GM15510 (cell line): ENCODE measurements around the gene EIF4G3.

ENCODE experiments used
- POLR2A ChIP-seq: IDR thresholded peaks from 3 replicates; pipeline ENCODE4 v1.6.1; 2011; ENCODE audit warnings: borderline replicate concordance; ENCODE audit not compliant: insufficient read length; ENCODE audit errors: extremely low read depth

Gene EIF4G3

DNA sequence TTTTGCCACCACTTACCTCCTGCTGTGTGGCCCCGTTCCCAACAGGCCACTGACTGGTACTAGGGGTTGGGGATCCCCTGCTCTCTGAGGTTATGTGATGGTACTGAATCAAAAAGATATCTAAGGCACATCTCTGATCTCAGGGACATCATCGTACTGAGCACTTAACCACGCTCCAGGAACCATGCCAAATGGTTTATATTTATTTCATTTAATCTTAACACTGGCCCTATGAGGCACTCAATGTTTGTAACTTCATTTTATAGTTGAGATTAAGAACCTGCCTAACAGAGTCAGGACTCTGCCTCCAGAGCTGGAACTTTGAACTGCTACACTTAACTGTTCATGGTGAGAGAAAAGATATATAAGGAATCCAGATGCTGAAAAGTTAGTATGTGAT is 291.6 kb downstream of the EIF4G3 start:
- TF ChIP-seq POLR2A: no peak

DNA sequence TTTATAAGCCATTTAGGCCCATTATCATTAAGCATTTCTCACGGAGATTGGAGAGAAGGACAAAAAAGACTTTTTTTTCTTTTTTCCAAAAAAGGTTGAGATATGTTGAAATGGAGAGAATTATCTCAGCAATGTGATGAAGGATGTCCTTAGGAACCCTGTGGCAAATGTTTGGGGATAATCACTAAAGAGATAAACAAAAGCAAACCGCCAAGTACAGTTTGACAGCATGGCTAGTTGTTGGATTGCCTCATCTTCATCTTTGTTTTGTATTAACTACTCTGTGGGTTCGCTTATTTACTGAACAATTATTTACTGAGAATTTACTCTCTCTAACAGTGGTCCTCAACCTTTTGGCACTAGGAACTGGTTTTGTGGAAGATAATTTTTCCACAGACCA is 292.2 kb downstream of the EIF4G3 start:
- no peak for TF ChIP-seq POLR2A

DNA sequence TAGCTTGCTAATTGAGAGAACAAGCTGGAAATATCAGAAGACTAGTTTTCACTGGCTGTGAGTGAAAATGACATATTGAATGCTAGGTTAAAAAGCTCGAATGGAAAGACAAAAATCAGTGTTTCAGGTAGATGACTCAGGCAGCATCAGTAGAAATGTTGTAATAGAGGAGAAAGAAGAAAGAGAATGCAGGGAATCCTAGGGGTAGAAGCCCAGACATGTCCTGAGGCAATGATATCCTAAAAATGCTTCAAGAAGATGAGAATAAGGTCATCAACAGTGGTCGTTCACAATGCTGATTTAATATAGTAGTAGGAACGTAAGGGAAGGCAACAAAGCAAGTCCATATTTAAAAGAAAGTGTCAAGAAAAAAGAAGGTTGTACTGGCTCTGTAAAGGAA is 292.9 kb downstream of the EIF4G3 start:
- TF ChIP-seq POLR2A: no peak

DNA sequence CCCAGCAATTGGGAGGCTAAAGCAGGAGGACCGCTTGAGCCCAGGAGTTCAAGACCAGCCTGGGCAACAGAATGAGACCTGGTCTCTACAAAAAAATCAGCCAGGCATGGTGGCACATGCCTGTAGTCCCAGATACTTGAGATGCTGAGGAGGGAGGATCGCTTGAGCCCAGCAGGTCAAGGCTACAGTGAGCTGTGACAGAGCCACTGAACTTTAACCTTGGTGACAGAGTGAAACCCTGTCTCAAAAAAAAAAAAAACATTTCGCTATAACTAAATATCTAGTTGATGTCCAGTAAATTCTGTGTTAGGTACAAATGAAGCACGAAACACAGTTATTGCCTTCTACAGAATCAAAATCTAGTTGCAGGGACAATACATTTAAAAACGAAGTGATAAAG is 293.9 kb downstream of the EIF4G3 start:
- TF ChIP-seq POLR2A: no peak

DNA sequence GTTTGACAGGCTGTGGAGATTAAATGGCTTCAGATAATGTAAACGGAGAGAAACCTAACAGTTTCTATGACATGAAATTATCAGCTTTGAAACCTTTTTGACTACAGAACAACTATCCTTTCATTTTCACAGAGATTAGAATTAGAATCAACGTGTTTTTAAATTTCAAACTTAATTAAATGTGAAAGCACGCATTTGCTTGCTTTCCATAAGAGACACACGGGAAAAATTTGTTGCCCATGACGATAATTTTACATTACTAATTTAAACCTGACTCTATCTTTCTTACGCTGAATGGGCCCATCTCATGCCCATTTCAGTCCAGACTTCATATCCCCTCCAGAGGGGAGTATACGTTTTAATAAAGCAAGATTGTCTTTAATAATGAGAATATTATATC is 297.9 kb downstream of the EIF4G3 start:
- TF ChIP-seq POLR2A: no peak

DNA sequence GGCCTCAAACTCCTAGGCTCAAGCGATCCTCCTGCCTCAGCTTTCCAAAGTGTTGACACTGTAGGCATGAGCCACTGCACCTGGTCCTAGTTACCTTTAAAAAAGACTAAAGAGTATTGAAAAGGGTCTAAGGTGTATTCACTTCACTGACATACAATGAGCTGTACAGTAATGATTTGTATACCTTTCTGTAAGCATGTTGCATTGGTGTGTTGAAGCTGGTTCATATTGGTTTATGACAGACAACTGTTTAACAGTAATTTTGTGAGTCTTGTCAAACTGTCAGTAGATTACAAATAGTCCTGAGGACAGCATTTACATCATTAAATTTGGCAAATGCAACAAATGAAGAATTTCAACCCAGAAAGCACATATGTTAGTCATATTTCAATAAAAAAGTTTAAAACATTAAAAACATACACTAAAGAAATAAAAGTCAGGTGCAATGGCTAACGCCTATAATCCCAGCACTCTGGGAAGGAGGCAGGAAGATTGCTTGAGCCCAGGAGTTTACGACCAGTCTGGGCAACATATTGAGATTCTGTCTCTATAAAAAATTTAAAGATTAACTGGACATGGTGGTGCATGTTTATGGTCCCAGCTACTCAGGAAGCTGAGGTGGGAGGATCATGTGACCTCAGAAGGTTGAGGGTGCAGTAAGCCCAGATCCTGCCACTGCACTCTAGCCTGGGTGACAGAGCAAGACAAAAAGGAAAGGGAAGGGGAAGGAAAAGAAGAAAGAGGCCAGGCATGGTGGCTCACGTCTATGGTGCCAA is 301.3 kb downstream of the EIF4G3 start:
- TF ChIP-seq POLR2A: no peak

DNA sequence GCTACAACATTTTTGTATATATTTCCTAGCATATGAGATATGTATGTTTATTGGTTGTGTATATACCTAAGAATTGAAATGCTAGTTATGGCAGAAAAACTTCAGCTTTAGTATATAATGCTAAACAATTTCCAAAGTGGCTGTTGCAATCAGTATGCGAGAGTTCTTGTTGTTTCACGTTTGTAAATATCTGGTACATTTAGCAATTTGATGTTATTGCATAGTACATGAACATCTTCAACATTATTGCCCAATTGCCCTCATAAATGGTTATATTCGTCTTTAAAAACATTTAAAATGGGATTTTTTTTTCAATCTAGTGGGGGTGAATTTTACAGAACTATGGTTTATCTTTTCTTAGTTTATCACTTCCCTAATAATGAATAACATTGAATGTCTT is 303.4 kb downstream of the EIF4G3 start:
- TF ChIP-seq POLR2A: no peak

DNA sequence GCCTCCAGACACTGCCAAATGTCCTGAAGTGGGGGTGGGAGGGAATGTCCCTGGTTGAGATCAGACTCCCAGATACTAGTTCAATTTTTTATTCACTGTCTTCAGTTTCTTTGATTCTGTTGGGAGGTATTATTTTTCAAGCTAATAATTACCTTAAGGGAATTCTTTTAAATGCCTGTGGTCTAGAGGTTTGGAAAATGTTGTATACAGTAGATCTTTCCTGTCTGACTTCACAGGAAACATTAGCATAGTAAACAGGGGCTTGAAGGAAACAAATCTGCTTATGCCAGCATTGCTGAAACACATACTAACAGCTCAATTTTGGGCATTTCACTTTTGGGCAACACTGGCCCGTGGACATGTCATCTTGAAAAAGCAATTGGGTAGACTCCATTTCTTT is 305.3 kb downstream of the EIF4G3 start:
- TF ChIP-seq POLR2A: no peak

DNA sequence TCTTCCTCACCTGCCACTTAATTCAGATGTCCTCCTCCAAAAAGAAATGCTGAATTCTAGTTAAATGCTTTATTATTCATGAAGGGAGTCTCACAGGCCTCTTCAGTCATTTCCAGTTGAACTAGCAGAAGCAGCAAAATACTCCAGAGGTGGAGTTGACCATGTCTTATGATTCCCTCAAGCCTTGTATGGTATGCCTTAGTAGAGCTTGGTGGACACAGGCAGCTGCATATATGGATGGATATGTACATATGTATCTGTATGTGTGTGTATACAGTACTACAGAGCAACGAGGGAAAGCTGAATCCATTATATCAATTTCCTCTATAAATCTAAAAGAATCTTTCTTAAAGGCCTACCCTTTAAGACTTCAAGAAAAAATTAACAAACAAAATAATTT is 306.0 kb downstream of the EIF4G3 start:
- TF ChIP-seq POLR2A: no peak

DNA sequence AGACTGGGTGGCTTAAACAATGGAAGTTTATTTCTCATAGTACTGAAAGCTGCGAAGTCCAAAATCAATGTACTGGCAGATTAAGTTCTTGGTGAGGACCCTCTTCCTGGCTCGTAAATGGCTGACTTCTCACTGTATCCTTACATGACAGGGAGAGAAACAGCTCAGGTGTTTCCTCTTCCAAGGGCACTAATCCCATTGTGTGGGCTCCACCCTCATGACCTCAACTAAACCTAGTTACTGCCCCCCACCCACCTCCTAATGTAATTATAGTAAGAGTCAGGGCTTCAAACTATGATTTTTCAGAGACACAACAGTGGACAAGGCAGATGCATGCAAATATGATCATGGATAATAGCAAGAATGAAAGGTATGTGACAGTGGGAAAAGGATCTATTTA is 308.4 kb downstream of the EIF4G3 start:
- no peak for TF ChIP-seq POLR2A

DNA sequence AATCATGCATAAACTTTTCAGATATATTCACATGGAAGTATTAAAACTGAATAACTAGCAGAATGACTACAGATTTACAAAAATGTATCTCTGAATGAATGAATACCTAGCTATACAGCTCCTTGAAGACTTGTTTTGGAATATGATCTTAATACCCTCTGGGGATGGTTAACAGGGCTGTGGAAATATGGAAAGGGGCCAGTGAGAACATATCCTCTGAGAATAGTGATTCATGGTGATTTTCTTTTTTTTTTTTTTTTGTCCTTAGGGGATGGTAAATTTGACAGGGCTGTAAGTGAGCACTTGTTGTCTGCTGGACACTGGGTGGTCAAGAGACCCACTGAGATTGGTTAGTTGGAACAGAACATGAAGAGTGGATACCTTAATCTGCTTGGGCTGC is 308.9 kb downstream of the EIF4G3 start:
- no peak for TF ChIP-seq POLR2A

DNA sequence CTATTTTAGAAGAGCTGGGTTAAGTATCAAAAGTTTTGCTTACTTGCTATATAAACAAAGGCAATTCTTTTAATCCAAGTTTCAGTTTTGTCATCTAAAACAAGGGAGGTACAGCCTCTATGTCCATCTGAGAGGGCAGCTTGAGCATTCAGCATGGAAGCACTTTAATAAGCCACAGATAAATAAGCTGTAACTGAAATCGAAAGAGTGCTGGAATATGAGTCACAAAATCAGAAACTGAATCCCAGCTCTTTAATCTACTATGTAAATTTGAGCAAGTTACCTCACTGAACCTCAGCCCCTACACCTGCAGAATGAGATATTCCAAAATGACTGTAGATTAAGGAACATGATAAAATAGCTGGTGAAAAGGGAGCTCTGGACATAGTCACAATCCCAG is 309.6 kb downstream of the EIF4G3 start:
- no peak for TF ChIP-seq POLR2A

DNA sequence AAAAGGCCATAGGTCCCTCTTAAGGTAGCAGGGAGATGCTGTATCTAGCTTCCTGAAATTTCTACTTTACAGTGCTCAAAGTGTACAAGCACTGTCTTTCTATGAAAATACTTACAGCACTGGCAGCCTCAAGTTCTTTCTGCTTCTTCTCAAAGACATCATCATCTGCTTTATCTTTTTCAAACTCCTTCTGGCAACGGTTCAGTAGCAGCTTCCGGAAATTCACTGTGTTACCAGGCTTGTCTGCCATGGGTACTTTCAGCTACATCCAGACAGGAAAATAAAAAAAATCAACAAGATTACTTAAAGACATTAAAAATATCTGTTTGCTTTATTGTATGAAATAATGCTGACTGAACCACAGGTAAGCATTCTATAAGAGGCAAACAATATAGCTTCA is 311.7 kb downstream of the EIF4G3 start:
- TF ChIP-seq POLR2A: no peak

DNA sequence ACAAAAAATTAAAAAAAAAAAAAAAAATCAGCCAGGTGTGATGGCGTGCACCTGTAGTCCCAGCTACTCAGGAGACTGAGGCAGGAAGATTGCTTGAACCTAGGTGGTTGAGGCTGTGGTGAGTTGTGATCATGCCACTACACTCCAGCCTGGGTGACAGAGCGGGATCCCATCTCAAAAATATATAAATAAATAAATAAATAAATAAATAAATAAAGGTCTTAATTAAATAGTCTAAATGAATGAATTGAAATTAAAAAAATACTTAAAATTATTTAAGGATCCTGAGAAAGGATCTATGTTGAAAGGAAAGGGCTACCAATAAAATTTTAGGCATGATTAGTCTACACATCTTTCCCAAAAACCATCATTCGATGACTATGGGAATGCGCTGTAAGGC is 322.2 kb downstream of the EIF4G3 start:
- TF ChIP-seq POLR2A: no peak

DNA sequence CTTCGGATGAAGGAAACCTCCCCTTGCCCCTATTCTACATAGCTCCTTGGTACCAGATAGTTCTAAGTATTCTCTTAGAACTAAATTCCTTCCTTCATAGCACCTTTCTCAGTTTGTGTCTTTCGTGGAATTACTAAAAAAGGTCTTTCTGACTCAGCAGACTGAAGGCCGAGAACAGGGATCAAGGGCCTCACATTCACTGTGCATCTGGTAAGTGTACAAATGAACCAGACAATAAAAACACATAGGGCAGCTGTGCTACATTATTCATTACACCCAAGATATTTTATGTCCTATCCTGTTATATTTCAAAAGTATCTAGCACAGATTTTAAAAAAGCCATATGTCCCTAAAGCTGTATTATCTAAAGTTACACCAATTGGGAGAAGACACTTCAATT is 326.7 kb downstream of the EIF4G3 start:
- TF ChIP-seq POLR2A: no peak

DNA sequence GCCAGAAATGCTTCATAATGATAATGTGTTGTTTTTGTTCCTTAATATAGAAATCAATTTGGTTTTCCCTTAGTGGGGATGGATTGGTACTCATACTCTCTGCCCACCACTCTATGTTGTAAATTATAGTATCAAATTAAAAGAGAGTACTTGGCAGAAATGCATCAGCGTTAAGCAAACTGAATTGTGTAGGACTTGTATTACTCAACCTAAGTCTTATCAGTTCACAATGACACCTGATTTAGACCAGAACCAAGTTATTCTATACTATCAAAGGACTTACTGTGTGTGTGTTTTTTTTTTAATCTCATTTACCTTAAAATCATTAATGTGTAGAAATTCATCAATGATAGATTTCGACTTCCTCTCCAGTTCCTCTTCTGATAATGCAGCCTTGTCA is 327.6 kb downstream of the EIF4G3 start:
- TF ChIP-seq POLR2A: no peak

DNA sequence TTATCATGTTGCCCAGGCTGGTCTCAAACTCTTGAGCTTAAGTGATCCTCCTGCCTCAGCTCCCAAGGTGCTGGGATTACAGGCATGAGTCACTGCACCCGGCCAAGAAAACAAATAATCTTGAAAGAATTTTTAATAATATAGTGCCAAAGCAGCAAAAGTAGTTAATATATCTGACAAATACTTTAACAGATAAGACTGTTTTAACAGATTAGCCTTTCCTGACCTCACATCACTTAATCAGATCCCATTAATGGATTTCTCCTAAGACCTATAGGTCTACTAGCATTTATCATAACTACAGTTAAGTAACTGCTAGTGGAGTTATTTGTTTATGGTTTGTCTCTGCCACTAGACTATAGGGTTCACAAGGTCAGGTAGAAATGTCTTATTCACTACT is 328.5 kb downstream of the EIF4G3 start:
- TF ChIP-seq POLR2A: no peak
